GM20431 (cell line): Measurements from ENCODE around the gene SSBP2.
"Not testable (repeated sequence)": the region's sequence is repeated elsewhere in the genome, so short reads cannot be mapped to it uniquely, and the experiment has no call there.

Experiments
- in situ Hi-C: fragments of 300-500 bp; cut with MseI, MboI; formaldehyde crosslinking; loops from one replicate; pipeline ENCODE4 v1.15.0; 2020; ENCODE audit warnings: low sequenced_read_pairs; ENCODE audit not compliant: unreplicated experiment

SSBP2 gene

GRCh38 chr5:81685471-81685870 lies 65.4 kb downstream of the SSBP2 start:
- in situ Hi-C loops, result no loop called here

- in situ Hi-C loops, result no loop called here
These were observed 71.0 kb downstream of the SSBP2 start for GRCh38 chr5:81679885-81680284.

GRCh38 chr5:81675420-81675819 lies 75.5 kb downstream of the SSBP2 start:
- in situ Hi-C loops, result no loop called here

GRCh38 chr5:81665795-81666194 lies 85.1 kb downstream of the SSBP2 start:
- in situ Hi-C loops, result no loop called here

- in situ Hi-C loops, result not testable (repeated sequence)
These were observed 90.3 kb downstream of the SSBP2 start for GRCh38 chr5:81660624-81661023.

GRCh38 chr5:81657386-81657785 lies 93.5 kb downstream of the SSBP2 start:
- in situ Hi-C loops, result no loop called here

GRCh38 chr5:81656783-81657182 lies 94.1 kb downstream of the SSBP2 start:
- in situ Hi-C loops, result no loop called here

GRCh38 chr5:81650987-81651386 lies 99.9 kb downstream of the SSBP2 start:
- in situ Hi-C loops, result no loop called here

GRCh38 chr5:81646469-81646995 lies 104.4 kb downstream of the SSBP2 start:
- in situ Hi-C loops, result no loop called here

GRCh38 chr5:81642210-81642609 lies 108.7 kb downstream of the SSBP2 start:
- in situ Hi-C loops, result no loop called here

- in situ Hi-C loops, result no loop called here
These were observed 111.3 kb downstream of the SSBP2 start for GRCh38 chr5:81639556-81639955.

- in situ Hi-C loops, result no loop called here
These were observed 112.4 kb downstream of the SSBP2 start for GRCh38 chr5:81638471-81638870.

GRCh38 chr5:81633891-81634290 lies 117.0 kb downstream of the SSBP2 start:
- in situ Hi-C loops, result no loop called here

GRCh38 chr5:81633471-81633870 lies 117.4 kb downstream of the SSBP2 start:
- in situ Hi-C loops, result no loop called here

- in situ Hi-C loops, result no loop called here
These were observed 118.2 kb downstream of the SSBP2 start for GRCh38 chr5:81632679-81633078.

- in situ Hi-C loops, result no loop called here
These were observed 119.3 kb downstream of the SSBP2 start for GRCh38 chr5:81631621-81632020.

- in situ Hi-C loops, result no loop called here
These were observed 119.8 kb downstream of the SSBP2 start for GRCh38 chr5:81631124-81631523.

GRCh38 chr5:81630684-81631083 lies 120.2 kb downstream of the SSBP2 start:
- in situ Hi-C loops, result no loop called here

GRCh38 chr5:81629986-81630385 lies 120.9 kb downstream of the SSBP2 start:
- in situ Hi-C loops, result no loop called here

- in situ Hi-C loops, result not testable (repeated sequence)
These were observed 122.8 kb downstream of the SSBP2 start for GRCh38 chr5:81628061-81628460.

GRCh38 chr5:81626524-81626923 lies 124.4 kb downstream of the SSBP2 start:
- in situ Hi-C loops, result no loop called here

GRCh38 chr5:81609810-81610375 lies 141.0 kb downstream of the SSBP2 start:
- in situ Hi-C loops, result no loop called here
